Heart right ventricle (tissue), 16 donors: ENCODE measurements around the gene LHFPL3. TPM values are rescaled to one million over a fixed set of nuclear protein-coding genes. Genes with fewer than 3 reads are reported as not detected.

Experiments used
- ATAC-seq, 8 donors: fragments of 200-7000 bp; cut with Tn5 transposase; one replicate each; pipeline ENCODE4 v1.9.1; 2020; ENCODE audit warnings: mild to moderate bottlenecking in 8 of 8, moderate library complexity in 8 of 8, moderate number of reproducible peaks in 1 of 8
- DNase-seq, 2 donors: peaks; one replicate each; pipeline ENCODE4 v3.0.0-alpha.2; 2020
- H3K27ac ChIP-seq, 10 donors: fragments of 200-600 bp; sonication (generic) in 2 of 10; one replicate each; pipeline versions ENCODE4 v1.5.0 to v1.8.0; 2020 to 2022; ENCODE audit warnings: mild to moderate bottlenecking in 3 of 10
- H3K27me3 ChIP-seq, 7 donors: fragments of 200-600 bp; one replicate each; pipeline ENCODE4 v1.8.0; 2021 to 2022; ENCODE audit warnings: mild to moderate bottlenecking in 2 of 7
- H3K36me3 ChIP-seq, 9 donors: fragments of 200-600 bp; sonication (generic) in 1 of 9; one replicate each; pipeline versions ENCODE4 v1.5.0 to v1.8.0; 2020 to 2022; ENCODE audit warnings: mild to moderate bottlenecking in 2 of 9
- H3K4me1 ChIP-seq, 9 donors: fragments of 200-600 bp; sonication (generic) in 1 of 9; one replicate each; pipeline versions ENCODE4 v1.5.0 to v1.8.0; 2020 to 2022; ENCODE audit warnings: mild to moderate bottlenecking in 4 of 9
- H3K4me3 ChIP-seq, 10 donors: fragments of 200-600 bp; sonication (generic) in 2 of 10; one replicate each; pipeline versions ENCODE4 v1.5.0 to v1.8.0; 2020 to 2022; ENCODE audit warnings: mild to moderate bottlenecking in 7 of 10, moderate library complexity in 2 of 10
- H3K9me3 ChIP-seq, 11 donors: fragments of 200-600 bp in 10 of 11; sonication (generic) in 2 of 11; one replicate each; pipeline versions ENCODE4 v1.5.0 to v1.8.0; 2013 to 2022; ENCODE audit warnings: mild to moderate bottlenecking in 2 of 11, control low read depth in 1 of 11, moderate library complexity in 1 of 11
- CTCF ChIP-seq, 9 donors: fragments of 200-600 bp; sonication (generic) in 2 of 9; IDR thresholded peaks; one replicate each; pipeline versions ENCODE4 v1.5.0 to v1.8.0; 2021 to 2022; ENCODE audit warnings: antibody characterized with exemption in 9 of 9, mild to moderate bottlenecking in 5 of 9, moderate library complexity in 1 of 9
- WGBS, 2 donors: extraction: QIAGEN DNeasy Blood & Tissue Kit; methylation state at CpG; one replicate each; pipeline ENCODE4 v1.1.7; 2013; ENCODE audit warnings: inconsistent platforms in 1 of 2; 5-methylcytosine and 5-hydroxymethylcytosine counted together
- intact Hi-C, 10 donors: fragments of 100-400 bp; cut with DNase I; formaldehyde crosslinking; loops; one replicate each; pipeline versions ENCODE4 v1.11.1 to v1.14.2; 2022
- polyA plus RNA-seq, 2 donors: library from polyadenylated mRNA; stranded (reverse); fragments of 200-250 nt; gene quantifications; one replicate each; pipeline ENCODE4 v1.2.3, GENCODE V29; 2013
- total RNA-seq, 10 donors: library from RNA; stranded (reverse); fragmentation: NEBNext Ultra II Directional in 3 of 10; extraction: Animal tissue kit (Norgen Biotek cat#: 25700) in 3 of 10; gene quantifications; one replicate each; pipeline versions ENCODE4 v1.2.1 to v1.2.4, GENCODE V29; 2021 to 2023
- donor health status: Arrhythmogenic right ventricular cardiomyopathy.
- donor health status: ischemic (EF 13 %, LVEDD 7.1; RV severe dilation, severe dysfunction).
- donor health status: healthy with polysubstance abuse.
- donor health status: DM: no; HTN: yes; CAD: no.
- donor health status: DM: no; HTN: no; CAD: no.
- donor health status: ischemic (EF 25% LVEDD 6.9; RV normal size, moderate dysfunction).
- donor health status: ischemic (EF 25% LVEDD 5.7; RV mildly dilated, moderate dysfunction).
- donor health status: healthy.
- donor health status: DM: yes; HTN: yes; CAD: no.
- donor health status: Ischemic cardiomyopathy.
- donor health status: ischemic (EF 35%, LVEDD 5.7; RV mildly dilated, moderate dysfunction).
- donor health status: nonischemic (EF 11% LVEDD 7.7; RV severe dilation, severe dysfunction).
- donor health status: DM: yes; HTN: yes; CAD: no.
- donor health status: PGD.
- donor health status: ischemic (EF 29% LVEDD 5.4; RV normal size, mild dysfunction).
- donor health status: nonischemic (EF 23%, LVEDD 6.1; RV moderate dilation, normal function).

The LHFPL3 gene
- total and polyA plus RNA-seq, 12 donors, result not detected

GRCh38 chr7:104946338-104946737 lies 617.9 kb downstream of the LHFPL3 start:
- Histone ChIP-seq H3K4me3 (no peak overlapping the region), H3K36me3 (no peaks in the 10 kb centered on the region), H3K27me3 (no peaks in the 10 kb centered on the region), H3K4me1 (peaks cover 0 to 50% (median 40%) of the 10 kb centered on the region in 9 donors), H3K27ac (peak overlapping the region in 8 of 10 donors; percentile 88 to 98 (median 96)), H3K9me3 (no peaks in the 10 kb centered on the region)
- no peak for TF ChIP-seq CTCF (IDR thresholded peaks at IDR 0.05)
- WGBS, 2 donors, result 29 to 47% methylated on average over 2 of the region's 2 CpGs
- intact Hi-C loops, result loop anchor here in 4 of 10 donors (5.0 to 10.0 kb wide), 2 partner anchors 66 to 68 kb away; partner anchors contain the start of gene KMT2E (in 4 of the 4)
- ATAC-seq, result no peak
- DNase-seq, result no peak

GRCh38 chr7:104950006-104950405 lies 621.6 kb downstream of the LHFPL3 start:
- ATAC-seq (no peak), DNase-seq (no peak)
- Histone ChIP-seq H3K4me3 (no peak overlapping the region), H3K27me3 (no peaks in the 10 kb centered on the region), H3K9me3 (no peaks in the 10 kb centered on the region), H3K36me3 (no peaks in the 10 kb centered on the region), H3K4me1 (peaks cover 0 to 33% (median 16%) of the 10 kb centered on the region in 9 donors), H3K27ac (peak overlapping the region in 6 of 10 donors; percentile 59 to 75 (median 68))
- no peak for TF ChIP-seq CTCF (IDR thresholded peaks at IDR 0.05)
- 93 to 95% methylated on average over 5 of the region's 5 CpGs for WGBS, 2 donors
- intact Hi-C loops, result no loop called here

- WGBS, 2 donors, result 54 to 62% methylated on average over 2 of the region's 2 CpGs
- no peak for DNase-seq
- H3K4me3 ChIP-seq, result no peak overlapping the region
These were observed 622.4 kb downstream of the LHFPL3 start for GRCh38 chr7:104950754-104951153.

GRCh38 chr7:104951546-104951945 lies 623.1 kb downstream of the LHFPL3 start:
- H3K27ac ChIP-seq, result peak overlapping the region in 8 of 10 donors; percentile 36 to 75 (median 66)
- H3K4me1 ChIP-seq, result peaks cover 0 to 29% (median 2%) of the 10 kb centered on the region in 9 donors
- H3K9me3 ChIP-seq, result no peaks in the 10 kb centered on the region
- DNase-seq, result peak in 1 of 2 donors; percentile 33
- intact Hi-C loops, result no loop called here
- no peaks in the 10 kb centered on the region for H3K27me3 ChIP-seq
- no peak for TF ChIP-seq CTCF (IDR thresholded peaks at IDR 0.05)
- 70 to 78% methylated on average over 7 of the region's 7 CpGs for WGBS, 2 donors
- no peak overlapping the region for H3K4me3 ChIP-seq
- peak in 1 of 8 donors; percentile 74 for ATAC-seq
- no peaks in the 10 kb centered on the region for H3K36me3 ChIP-seq

More at GRCh38 chr7:104950754-104951153, 622.4 kb downstream of the LHFPL3 start:
- H3K27me3 ChIP-seq, result no peaks in the 10 kb centered on the region
- peak in 6 of 8 donors; percentile 20 to 67 (median 38) for ATAC-seq
- intact Hi-C loops, result no loop called here
- no peak for TF ChIP-seq CTCF (IDR thresholded peaks at IDR 0.05)
- H3K36me3 ChIP-seq, result no peaks in the 10 kb centered on the region
- H3K27ac ChIP-seq, result peak overlapping the region in 8 of 10 donors; percentile 32 to 75 (median 66)
- H3K9me3 ChIP-seq, result no peaks in the 10 kb centered on the region
- H3K4me1 ChIP-seq, result peaks cover 0 to 29% (median 10%) of the 10 kb centered on the region in 9 donors
